ENCODE results near the gene EQTN.

DNA sequence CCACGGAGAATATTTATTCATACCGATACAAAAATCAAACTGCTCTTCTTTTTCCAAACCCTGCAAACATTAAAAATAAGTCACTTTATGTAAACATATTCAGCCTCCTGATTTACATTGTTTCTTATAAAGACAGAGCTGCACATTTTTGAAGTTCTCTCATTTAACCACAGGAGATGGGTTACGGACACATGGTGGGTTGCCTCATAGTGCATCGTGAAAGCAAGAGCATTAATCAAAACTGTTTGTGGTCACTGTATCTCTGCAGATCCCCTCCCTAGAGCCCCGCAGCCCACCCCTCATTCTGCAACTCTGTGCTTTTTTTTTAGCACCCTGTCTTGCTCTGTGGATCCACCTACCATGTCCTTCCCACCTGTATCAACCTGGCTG, 43.3 kb upstream of the EQTN start:
- no peak for TF ChIP-seq POLR2A (IDR thresholded peaks at IDR 0.05)
- TF ChIP-seq, protein P1, sequence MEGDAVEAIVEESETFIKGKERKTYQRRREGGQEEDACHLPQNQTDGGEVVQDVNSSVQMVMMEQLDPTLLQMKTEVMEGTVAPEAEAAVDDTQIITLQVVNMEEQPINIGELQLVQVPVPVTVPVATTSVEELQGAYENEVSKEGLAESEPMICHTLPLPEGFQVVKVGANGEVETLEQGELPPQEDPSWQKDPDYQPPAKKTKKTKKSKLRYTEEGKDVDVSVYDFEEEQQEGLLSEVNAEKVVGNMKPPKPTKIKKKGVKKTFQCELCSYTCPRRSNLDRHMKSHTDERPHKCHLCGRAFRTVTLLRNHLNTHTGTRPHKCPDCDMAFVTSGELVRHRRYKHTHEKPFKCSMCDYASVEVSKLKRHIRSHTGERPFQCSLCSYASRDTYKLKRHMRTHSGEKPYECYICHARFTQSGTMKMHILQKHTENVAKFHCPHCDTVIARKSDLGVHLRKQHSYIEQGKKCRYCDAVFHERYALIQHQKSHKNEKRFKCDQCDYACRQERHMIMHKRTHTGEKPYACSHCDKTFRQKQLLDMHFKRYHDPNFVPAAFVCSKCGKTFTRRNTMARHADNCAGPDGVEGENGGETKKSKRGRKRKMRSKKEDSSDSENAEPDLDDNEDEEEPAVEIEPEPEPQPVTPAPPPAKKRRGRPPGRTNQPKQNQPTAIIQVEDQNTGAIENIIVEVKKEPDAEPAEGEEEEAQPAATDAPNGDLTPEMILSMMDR (IDR thresholded peaks at IDR 0.05), result no peak

Measured in lower leg skin (tissue), 3 donors.